NK-92 (cell line): Measurements from ENCODE around the gene BBS2.
A peak's percentile ranks its signal among the peaks of the same experiment; 100 is the strongest.

Source experiments
- DNase-seq: peaks from one replicate; lab custom pipeline; 2025; ENCODE audit not compliant: unreplicated experiment; lab: John Stamatoyannopoulos, UW

Gene BBS2

GRCh38 chr16:56519459-56520250 lies at the start of gene BBS2:
BBS2 (minus strand) TSS chr16:56520024; CDS start chr16:56519862, 162 bp downstream.
- DNase-seq: peak; percentile 33

- no peak for DNase-seq
Measured at GRCh38 chr16:56564793-56565477, 45.1 kb upstream of the BBS2 start, which contains the start of gene MT4. MT4 (plus strand) TSS chr16:56565073; CDS start chr16:56565129, 56 bp downstream.

- no peak for DNase-seq
Measured at GRCh38 chr16:56561126-56561525, 41.3 kb upstream of the BBS2 start.

- no peak for DNase-seq
Measured at GRCh38 chr16:56560447-56560846, 40.6 kb upstream of the BBS2 start.

GRCh38 chr16:56559109-56559508 lies 39.3 kb upstream of the BBS2 start:
- DNase-seq: no peak

- no peak for DNase-seq
Measured at GRCh38 chr16:56558024-56558747, 38.4 kb upstream of the BBS2 start.

- no peak for DNase-seq
Measured at GRCh38 chr16:56554441-56554840, 34.6 kb upstream of the BBS2 start.

GRCh38 chr16:56551796-56552738 lies 32.2 kb upstream of the BBS2 start:
- no peak for DNase-seq

GRCh38 chr16:56549744-56550385 lies 30.0 kb upstream of the BBS2 start:
- no peak for DNase-seq

- DNase-seq: no peak
Measured at GRCh38 chr16:56549161-56549560, 29.3 kb upstream of the BBS2 start.

GRCh38 chr16:56547949-56548567 lies 28.2 kb upstream of the BBS2 start:
- DNase-seq: no peak

GRCh38 chr16:56547120-56547948 lies 27.5 kb upstream of the BBS2 start:
- no peak for DNase-seq

GRCh38 chr16:56542039-56542438 lies 22.2 kb upstream of the BBS2 start:
- no peak for DNase-seq

- no peak for DNase-seq
Measured at GRCh38 chr16:56539656-56540055, 19.8 kb upstream of the BBS2 start.

- DNase-seq: no peak
Measured at GRCh38 chr16:56538331-56538730, 18.5 kb upstream of the BBS2 start.

GRCh38 chr16:56534847-56535383 lies 15.1 kb upstream of the BBS2 start:
- no peak for DNase-seq

- no peak for DNase-seq
Measured at GRCh38 chr16:56532714-56533113, 12.9 kb upstream of the BBS2 start.

- no peak for DNase-seq
Measured at GRCh38 chr16:56530872-56531271, 11.0 kb upstream of the BBS2 start.

- no peak for DNase-seq
Measured at GRCh38 chr16:56525236-56525635, 5.4 kb upstream of the BBS2 start.
